GM21360 (cell line): ENCODE data around the gene STX7.
A peak's percentile ranks its signal among the peaks of the same experiment; 100 is the strongest.

Experiments
- ATAC-seq: cut with Tn5 transposase; IDR thresholded peaks from one replicate; pipeline ENCODE4 v1.9.1; 2021; ENCODE audit warnings: mild to moderate bottlenecking, moderate library complexity; ENCODE audit not compliant: unreplicated experiment

The STX7 gene

GRCh38 chr6:132506869-132507808 lies 5.8 kb downstream of the STX7 start:
- ATAC-seq, result no peak

- ATAC-seq, result no peak
Measured at GRCh38 chr6:132506461-132506860, 6.5 kb downstream of the STX7 start.

- no peak for ATAC-seq
Measured at GRCh38 chr6:132505158-132505557, 7.8 kb downstream of the STX7 start.

GRCh38 chr6:132504757-132505156 lies 8.2 kb downstream of the STX7 start:
- ATAC-seq, result no peak

GRCh38 chr6:132499757-132500156 lies 13.2 kb downstream of the STX7 start:
- ATAC-seq, result no peak

GRCh38 chr6:132498638-132499037 lies 14.3 kb downstream of the STX7 start:
- peak; percentile 50 for ATAC-seq

GRCh38 chr6:132496519-132497180 lies 16.3 kb downstream of the STX7 start:
- no peak for ATAC-seq

- ATAC-seq, result peak; percentile 45
Measured at GRCh38 chr6:132495604-132496079, 17.3 kb downstream of the STX7 start.

- no peak for ATAC-seq
Measured at GRCh38 chr6:132494954-132495353, 18.0 kb downstream of the STX7 start.

- ATAC-seq, result no peak
Measured at GRCh38 chr6:132491881-132492280, 21.0 kb downstream of the STX7 start.

- no peak for ATAC-seq
Measured at GRCh38 chr6:132491303-132491702, 21.6 kb downstream of the STX7 start.

- peak; percentile 47 for ATAC-seq
Measured at GRCh38 chr6:132490478-132491204, 22.3 kb downstream of the STX7 start.

GRCh38 chr6:132490024-132490423 lies 22.9 kb downstream of the STX7 start:
- peak; percentile 18 for ATAC-seq

GRCh38 chr6:132489376-132489775 lies 23.5 kb downstream of the STX7 start:
- ATAC-seq, result no peak

- ATAC-seq, result no peak
Measured at GRCh38 chr6:132487762-132488161, 25.2 kb downstream of the STX7 start.

- no peak for ATAC-seq
Measured at GRCh38 chr6:132484680-132485018, 28.3 kb downstream of the STX7 start.

- peak; percentile 74 for ATAC-seq
Measured at GRCh38 chr6:132483779-132484679, 28.9 kb downstream of the STX7 start.

GRCh38 chr6:132482581-132482980 lies 30.3 kb downstream of the STX7 start:
- ATAC-seq, result no peak

- no peak for ATAC-seq
Measured at GRCh38 chr6:132481189-132481588, 31.7 kb downstream of the STX7 start.

GRCh38 chr6:132479131-132479530 lies 33.8 kb downstream of the STX7 start:
- no peak for ATAC-seq
